ENCODE measurements around the gene ZNF497. TPM values are rescaled to one million over a fixed set of nuclear protein-coding genes. Genes with fewer than 3 reads are reported as not detected.
A peak's percentile ranks its signal among the peaks of the same experiment; 100 is the strongest.

Gene ZNF497
- total and polyA plus RNA-seq, 9 of the 15 experiments (the other 6 are each of a cell fraction or from before 2014, with no cell fraction given), result 0.06 to 0.98 (median 0.44) TPM; not detected in 1

GRCh38 chr19:58380662-58381459 lies 18.3 kb upstream of the ZNF497 start, which contains the start of gene ZNF837 (continued):
- TF ChIP-seq ZFP30 (CRISPR knock-in tag; IDR thresholded peaks at IDR 0.05; ENCODE audit: borderline replicate concordance) (peak; percentile 15; the same call in 1 of the 2 replicates), C11orf30 (IDR thresholded peaks at IDR 0.05; ENCODE audit: low read depth) (peak; percentile 95), CC2D1A (IDR thresholded peaks at IDR 0.05) (no peak), ZNF830 (CRISPR knock-in tag; IDR thresholded peaks at IDR 0.05) (no peak), BCOR (IDR thresholded peaks at IDR 0.05) (peak; percentile 42; the same call in 1 of the 2 replicates), FOXK1 (CRISPR knock-in tag; IDR thresholded peaks at IDR 0.05; ENCODE audit: borderline replicate concordance) (no peak), ZNF586 (CRISPR knock-in tag; conservative IDR thresholded peaks at IDR 0.05) (no peak), MXI1 (IDR thresholded peaks at IDR 0.05; ENCODE audit: low read depth, low read length) (peak; percentile 94), PCBP1 (IDR thresholded peaks at IDR 0.05; ENCODE audit: low read depth, low read length, poor library complexity, severe bottlenecking) (peak; percentile 90), UBTF (IDR thresholded peaks at IDR 0.05; ENCODE audit: borderline replicate concordance in 1 of 2, low read depth in 2 of 2, low read length in 2 of 2) (peak; percentile 87 to 90), KLF1 (tag; IDR thresholded peaks at IDR 0.05) (peak; percentile 90), HCFC1 (IDR thresholded peaks at IDR 0.05; ENCODE audit: low read depth, low read length) (peak; percentile 80), SP1 (CRISPR knock-in tag; IDR thresholded peaks at IDR 0.05) (peak; percentile 90), NR3C1 (CRISPR knock-in tag; IDR thresholded peaks at IDR 0.05) (0 out of 2 replicates have a peak, but pooled peaks have one; percentile 49), ZBTB17 (CRISPR knock-in tag; IDR thresholded peaks at IDR 0.05) (peak; percentile 90), CXXC5 (CRISPR knock-in tag; IDR thresholded peaks at IDR 0.05) (peak; percentile 98), SMAD3 (CRISPR knock-in tag; conservative IDR thresholded peaks at IDR 0.05) (no peak), PKNOX1 (IDR thresholded peaks at IDR 0.05) (peak; percentile 100), CBFB (CRISPR knock-in tag; IDR thresholded peaks at IDR 0.05) (peak; percentile 68; the same call in 1 of the 2 replicates), RREB1 (CRISPR knock-in tag; IDR thresholded peaks at IDR 0.05) (no peak)

Data from K562 (cell line).